NCI-H2171 treated with DMSO at 0.1 percent for 48 hours (cell line): Measurements from ENCODE around the gene CSTPP1.
"Not testable (repeated sequence)": the region's sequence is repeated elsewhere in the genome, so short reads cannot be mapped to it uniquely, and the experiment has no call there.

ENCODE experiments used
- DNase-seq: peaks from one replicate; lab custom pipeline; 2025; lab: John Stamatoyannopoulos, UW

CSTPP1 gene

GRCh38 chr11:47181271-47181670 is 244.7 kb downstream of the CSTPP1 start:
- no peak for DNase-seq

- DNase-seq = no peak
Measured at GRCh38 chr11:47182380-47182779, 245.8 kb downstream of the CSTPP1 start.

- no peak for DNase-seq
Measured at GRCh38 chr11:47183031-47183856, 246.7 kb downstream of the CSTPP1 start.

- DNase-seq = no peak
Measured at GRCh38 chr11:47183969-47184368, 247.4 kb downstream of the CSTPP1 start.

- no peak for DNase-seq
Measured at GRCh38 chr11:47184711-47185304, 248.2 kb downstream of the CSTPP1 start.

GRCh38 chr11:47185305-47186075 is 248.9 kb downstream of the CSTPP1 start:
- no peak for DNase-seq

- no peak for DNase-seq
Measured at GRCh38 chr11:47186076-47186699, 249.6 kb downstream of the CSTPP1 start, which contains the start of gene PACSIN3. Gene PACSIN3, minus strand, starts transcription at chr11:47186434. Its CDS starts 3,707 bp downstream, at chr11:47182727.

GRCh38 chr11:47186700-47187695 is 250.4 kb downstream of the CSTPP1 start:
- DNase-seq = no peak

- no peak for DNase-seq
Measured at GRCh38 chr11:47187723-47188122, 251.2 kb downstream of the CSTPP1 start.

GRCh38 chr11:47188259-47188658 is 251.7 kb downstream of the CSTPP1 start:
- peak; percentile 31 for DNase-seq

- DNase-seq = no peak
Measured at GRCh38 chr11:47189100-47189834, 252.7 kb downstream of the CSTPP1 start.

- not testable (repeated sequence) for DNase-seq
Measured at GRCh38 chr11:47191137-47191536, 254.6 kb downstream of the CSTPP1 start.

- DNase-seq = no peak
Measured at GRCh38 chr11:47192111-47192510, 255.6 kb downstream of the CSTPP1 start.

- DNase-seq = not testable (repeated sequence)
Measured at GRCh38 chr11:47198161-47198560, 261.6 kb downstream of the CSTPP1 start.

- DNase-seq = no peak
Measured at GRCh38 chr11:47201015-47201414, 264.5 kb downstream of the CSTPP1 start.

- DNase-seq = no peak
Measured at GRCh38 chr11:47202576-47202975, 266.0 kb downstream of the CSTPP1 start.

- no peak for DNase-seq
Measured at GRCh38 chr11:47204637-47204989, 268.1 kb downstream of the CSTPP1 start.

- not testable (repeated sequence) for DNase-seq
Measured at GRCh38 chr11:47206577-47206976, 270.0 kb downstream of the CSTPP1 start.

GRCh38 chr11:47207459-47207858 is 270.9 kb downstream of the CSTPP1 start:
- no peak for DNase-seq

- not testable (repeated sequence) for DNase-seq
Measured at GRCh38 chr11:47208008-47208552, 271.5 kb downstream of the CSTPP1 start.
